Fibroblast of skin of left quadriceps (primary cell): ENCODE data around the gene MGST1.

ENCODE experiments used
- DNase-seq, 2 experiments: peaks; one replicate each; pipeline ENCODE4 v3.0.0-alpha.2; 2013; ENCODE audit warnings: low read depth in 2 of 2

The MGST1 gene, protein sequence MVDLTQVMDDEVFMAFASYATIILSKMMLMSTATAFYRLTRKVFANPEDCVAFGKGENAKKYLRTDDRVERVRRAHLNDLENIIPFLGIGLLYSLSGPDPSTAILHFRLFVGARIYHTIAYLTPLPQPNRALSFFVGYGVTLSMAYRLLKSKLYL

DNA sequence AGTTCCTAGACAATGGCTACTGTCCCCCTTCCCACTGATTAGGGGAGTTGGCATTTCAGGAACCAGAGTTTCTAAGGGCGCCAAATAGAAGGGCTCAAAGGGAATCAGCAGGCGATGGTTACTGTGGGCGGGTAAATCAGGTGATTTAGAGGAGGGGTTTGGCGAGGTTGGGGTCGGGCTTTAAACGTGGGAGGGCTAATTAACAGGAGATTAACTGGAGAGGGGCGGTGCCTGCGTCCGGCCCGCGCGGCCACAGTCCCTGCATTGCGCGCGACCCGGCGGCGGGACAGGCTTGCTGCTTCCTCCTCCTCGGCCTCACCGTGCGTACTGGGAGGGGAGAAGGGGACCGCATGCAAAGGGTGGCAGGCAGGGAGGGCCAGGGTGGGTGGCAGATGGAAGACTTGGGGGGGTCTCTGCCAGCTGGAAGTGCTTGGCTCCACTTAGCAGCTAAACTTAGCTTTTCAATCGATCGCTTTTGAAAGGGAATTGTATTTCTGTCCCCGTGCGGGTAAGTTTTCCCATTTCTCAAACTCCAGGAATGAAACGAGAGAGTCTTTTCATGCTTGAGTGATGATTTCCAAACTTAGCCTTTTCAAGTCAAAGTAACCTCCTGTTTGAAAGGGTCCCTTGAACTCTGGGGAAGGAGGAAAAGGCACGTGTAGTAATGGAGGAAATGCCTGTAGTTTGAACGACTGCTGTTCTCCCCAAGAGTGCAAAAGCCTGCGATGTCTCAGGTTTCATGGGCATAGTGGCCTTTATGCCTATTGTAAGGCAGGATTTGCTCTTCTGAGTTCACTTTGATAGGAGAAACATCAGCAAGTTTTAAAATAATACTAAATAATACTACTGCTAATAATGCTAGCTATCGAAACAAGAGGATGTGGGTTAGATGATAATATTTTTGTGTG lies at the start of gene MGST1:
Gene MGST1, plus strand, starts transcription at position 255 of the 908 bp plus-strand sequence. CDS start 6,608 bp downstream, outside the sequence.
- DNase-seq, result no peak

DNA sequence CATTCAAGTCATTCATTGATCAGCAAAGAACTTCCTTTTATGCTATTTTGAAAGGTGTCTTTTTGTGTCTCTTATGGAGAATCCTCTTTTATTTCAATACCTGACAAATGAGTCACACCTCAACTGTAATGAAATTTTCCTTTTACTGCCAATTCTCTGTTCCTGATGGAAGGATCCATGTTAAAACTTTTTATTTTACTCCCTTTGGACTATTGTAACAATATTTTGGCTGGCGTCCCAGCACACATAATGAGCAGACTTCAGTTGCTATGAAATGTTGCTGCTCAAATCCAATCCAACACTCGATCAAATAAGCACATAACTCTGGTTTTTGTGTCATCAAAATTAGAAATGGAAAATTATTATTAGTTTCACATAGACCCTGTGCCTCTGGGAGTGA lies 48.0 kb upstream of the MGST1 start:
- peak; percentile 26 to 27 for DNase-seq

DNA sequence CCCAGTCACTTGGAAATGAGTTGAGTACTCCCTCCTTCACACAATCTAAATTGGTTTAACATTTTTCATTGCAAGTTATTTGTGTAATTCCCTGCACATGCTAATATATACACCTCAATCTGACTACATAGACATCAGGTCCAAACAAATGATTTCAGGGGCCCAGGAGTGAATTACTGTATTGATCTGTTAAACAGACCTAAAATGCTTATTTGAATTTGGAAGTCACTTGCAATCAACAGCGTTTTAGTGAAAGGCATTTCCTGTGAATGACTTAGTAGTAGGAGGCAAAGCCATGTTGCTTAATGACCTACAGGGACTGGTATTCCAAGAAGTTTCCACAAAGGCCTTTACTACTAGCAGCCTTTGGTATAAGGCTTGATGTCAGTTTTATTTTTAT lies 47.3 kb upstream of the MGST1 start:
- DNase-seq, result no peak

DNA sequence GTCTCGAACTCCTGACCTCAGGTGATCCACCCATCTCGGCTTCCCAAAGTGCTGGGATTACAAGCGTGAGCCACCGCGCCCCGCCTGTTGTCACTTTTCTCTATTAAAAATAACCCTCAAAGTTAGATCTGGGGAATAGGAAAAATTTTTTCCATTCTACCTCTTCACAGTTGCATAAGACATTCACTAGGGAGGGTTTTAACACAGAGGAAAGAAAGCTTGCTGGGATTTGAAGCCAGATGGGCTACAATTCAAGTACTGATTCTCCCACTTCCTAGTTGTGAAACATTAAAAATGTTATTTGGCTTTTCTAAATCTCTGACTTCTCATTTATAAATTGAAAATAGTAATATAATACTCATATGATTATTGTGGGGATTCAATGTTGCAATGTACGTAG lies 46.7 kb upstream of the MGST1 start:
- DNase-seq, result peak in 1 of 2 experiments; percentile 32

DNA sequence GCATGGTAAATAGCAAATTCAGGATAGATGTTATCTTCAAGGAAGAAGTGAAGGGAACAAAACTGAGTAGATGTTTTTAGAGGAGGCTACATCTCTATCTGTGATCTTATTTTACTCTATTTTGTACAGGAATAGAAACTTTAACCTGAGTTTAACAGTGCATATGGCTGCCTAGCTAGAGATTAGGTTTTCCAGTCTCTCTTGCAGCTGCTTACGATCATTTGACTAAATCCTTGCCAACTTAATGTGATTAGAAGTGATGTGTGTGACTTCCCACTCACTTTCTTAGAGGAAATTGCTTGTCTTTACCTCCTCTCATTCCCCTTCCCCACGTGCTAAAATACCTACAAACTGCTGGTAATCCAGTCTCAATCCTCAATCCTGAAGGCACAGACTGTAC lies 43.5 kb upstream of the MGST1 start:
- DNase-seq, result no peak

DNA sequence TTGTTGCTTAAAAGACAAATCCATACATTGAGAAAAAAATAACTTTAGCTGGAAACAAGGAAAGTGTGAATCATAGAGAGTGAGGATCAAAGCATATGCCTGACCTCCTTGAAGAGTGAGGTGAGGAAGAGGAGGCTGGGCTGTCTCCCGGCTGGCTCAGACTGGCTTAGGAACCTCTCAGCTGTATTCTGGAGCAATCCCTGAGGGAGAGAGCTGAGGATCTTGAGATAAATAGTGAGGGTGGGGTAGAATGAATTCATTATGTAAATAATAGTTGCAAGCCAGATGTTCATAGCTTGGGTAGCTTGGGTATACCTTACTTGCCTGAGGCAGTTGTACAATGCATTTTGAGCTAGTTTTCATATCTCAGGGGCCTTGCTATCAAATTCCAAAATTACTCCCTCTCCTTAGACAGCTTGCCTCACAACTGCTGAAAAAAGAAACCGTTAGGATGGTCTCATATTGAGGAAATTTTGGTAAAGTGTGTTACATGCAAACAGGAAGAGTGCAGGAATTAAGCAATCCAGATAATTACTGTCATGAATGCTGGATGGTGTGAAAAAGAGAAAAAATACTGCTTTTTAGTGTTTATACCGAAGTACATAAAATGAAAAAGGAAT lies 39.5 kb upstream of the MGST1 start:
- no peak for DNase-seq

DNA sequence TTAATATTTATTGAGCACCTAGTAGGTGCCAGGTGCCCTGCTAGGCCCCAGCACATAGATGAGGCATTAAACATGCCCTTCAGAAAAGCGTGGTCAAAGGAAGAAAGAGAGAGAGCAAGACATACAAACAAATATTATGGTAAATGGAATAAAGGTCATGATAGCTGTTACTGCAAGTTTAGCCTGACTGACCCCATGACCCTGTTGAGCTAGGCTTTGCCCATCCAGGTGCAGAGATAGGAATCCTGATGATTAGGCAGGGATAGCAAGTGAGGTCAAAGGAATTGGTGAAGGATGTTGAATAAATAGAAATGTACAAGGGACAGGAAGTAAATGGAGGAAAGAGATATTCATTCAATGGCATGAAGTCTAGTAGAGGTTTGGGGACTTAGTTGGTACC lies 36.5 kb upstream of the MGST1 start:
- DNase-seq, result no peak

DNA sequence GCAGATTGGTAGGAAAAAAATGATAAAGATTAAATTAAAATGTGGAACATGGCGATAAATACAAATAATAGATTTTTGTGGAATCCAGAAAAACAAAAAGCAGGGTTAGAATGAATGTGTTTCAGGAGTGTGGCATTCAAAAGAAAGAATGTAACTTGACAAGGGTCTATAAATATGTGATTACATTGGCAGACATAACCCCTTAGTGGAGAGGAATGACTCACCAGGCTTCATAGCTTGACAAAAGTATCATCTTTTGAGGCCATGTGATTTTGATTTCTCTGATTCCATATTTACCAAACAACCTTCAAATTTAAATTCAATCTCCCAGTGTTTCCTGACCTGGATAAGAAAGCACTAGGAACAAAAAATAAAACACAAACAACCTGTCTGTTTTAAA lies 24.4 kb upstream of the MGST1 start:
- DNase-seq, result no peak

DNA sequence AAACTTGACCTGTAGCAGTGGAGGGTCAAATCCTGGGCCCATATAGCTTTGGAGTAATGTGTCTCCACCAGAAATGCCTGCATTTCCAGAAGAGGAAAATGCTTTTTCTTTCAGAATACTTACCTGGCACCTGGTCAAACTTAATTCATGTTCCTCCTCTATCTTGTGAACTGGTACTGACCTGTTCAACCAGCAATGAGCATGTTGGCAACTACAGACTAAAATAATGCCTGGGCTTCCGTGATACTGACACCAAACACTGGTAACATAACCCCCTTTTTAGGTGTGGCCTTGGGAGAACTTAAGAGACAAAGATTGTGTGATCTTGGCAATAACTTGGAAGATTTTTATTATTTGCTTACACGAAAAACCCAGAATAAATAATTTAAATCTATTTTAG lies 23.8 kb upstream of the MGST1 start:
- DNase-seq, result no peak

DNA sequence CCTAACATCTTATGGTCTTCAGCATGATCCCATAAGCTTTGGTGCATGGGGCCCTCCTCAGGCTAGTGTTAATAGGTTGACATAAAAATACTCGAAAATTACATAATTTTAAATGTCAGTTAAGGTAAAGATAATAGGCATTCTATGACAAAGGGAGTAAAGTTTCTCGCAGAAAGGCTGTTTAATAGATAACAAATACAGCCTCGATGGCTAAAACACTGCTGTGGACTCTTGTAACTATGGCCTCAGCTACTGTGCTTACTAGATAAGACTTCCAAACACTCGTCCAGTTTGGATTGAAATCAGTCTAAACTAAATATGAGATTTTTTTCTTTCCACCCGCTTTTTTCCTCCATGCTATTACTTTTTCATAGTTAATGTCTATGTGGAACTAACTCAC lies 23.2 kb upstream of the MGST1 start:
- no peak for DNase-seq

DNA sequence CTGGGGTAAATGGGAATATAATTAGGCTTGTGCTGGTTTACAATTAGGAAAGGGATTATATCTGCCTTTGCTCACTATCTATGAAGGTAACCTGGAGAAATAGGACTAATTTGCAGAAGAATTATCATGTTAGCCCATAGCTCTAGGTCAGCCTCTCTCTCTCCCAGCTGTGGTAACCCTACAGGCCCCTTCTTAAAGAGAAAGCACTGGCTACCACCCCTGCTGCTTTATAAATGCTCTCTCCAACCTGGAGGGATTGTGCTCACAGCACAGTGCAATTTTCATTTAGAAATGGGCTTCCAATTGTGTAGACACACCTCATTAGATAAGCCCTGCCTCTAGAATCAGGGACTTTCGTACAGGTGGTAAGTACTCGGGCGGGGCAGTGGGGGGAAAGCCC lies 22.7 kb upstream of the MGST1 start:
- DNase-seq, result no peak

DNA sequence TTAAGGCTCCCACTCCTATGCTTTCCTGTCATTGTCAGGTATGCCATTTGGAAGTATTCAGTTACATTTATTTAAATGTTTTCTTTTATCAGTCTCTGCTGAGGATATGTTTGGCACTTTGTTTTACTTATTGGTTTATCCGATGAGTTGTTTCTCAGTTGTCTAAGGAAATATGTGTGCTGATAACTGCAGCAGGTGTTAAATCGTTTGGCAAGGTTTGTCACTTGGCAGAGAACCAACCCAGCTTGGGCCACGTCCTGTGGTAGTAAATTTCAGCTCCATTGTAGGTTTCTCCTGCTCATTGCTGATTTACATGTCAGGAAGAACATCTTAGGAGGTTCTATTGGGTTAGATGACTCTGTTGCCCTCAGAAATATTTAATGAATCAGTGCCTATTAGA lies 22.0 kb upstream of the MGST1 start:
- DNase-seq, result no peak

DNA sequence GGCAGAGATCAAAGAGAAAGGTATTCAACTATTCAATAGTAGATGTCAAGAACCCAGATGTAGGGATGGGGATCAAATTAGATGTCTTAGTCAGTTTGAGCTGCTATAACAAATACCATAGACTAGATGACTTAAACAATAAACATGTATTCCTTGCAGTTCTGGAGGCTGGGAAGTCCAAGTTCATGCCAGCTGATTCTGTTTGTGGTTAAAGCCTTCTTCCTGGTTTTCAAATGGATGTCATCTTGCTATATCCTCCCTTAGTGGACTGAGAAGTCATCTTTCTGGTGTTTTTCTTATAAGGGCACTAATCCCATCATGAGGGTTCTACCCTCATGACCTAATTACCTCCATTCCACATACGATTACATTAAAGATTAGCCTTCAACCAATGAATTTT lies 19.5 kb upstream of the MGST1 start:
- DNase-seq, result no peak

DNA sequence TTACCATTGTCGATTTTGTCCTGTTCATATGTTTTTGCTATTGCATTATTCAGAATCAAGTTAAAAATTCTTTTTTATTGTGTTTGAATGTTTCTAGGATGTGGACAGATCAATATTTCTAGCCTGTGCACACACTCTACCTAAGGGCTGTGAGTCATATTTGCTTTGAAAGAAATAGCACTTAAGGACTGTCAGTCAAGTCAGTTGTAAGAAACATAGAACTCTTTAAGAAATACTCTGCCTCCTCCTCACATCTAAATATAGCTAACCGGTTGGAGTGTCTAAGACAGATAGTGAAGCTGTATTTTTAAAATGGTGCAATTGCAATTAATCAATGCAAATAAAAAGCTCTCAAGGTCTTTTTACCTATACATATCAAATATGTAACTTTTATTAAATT lies 17.9 kb upstream of the MGST1 start:
- DNase-seq, result no peak

DNA sequence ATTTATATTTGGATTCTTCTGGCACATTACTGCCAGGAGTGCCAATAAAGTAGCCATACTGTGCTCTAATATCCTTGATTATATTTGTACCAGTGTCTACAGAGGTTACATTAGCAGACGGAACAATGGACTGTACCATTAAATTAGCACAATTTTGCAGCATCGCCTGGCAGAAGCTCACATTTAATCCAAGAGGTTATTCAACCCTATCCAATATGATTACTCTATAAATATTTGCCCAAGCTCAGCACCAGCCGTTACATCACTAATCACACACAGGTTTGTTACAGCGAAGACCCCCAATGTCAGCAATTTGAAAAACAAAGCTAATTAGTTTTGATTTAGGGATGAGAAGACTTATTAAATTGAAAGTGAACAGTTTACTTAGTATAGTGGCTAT lies 16.9 kb upstream of the MGST1 start:
- no peak for DNase-seq

DNA sequence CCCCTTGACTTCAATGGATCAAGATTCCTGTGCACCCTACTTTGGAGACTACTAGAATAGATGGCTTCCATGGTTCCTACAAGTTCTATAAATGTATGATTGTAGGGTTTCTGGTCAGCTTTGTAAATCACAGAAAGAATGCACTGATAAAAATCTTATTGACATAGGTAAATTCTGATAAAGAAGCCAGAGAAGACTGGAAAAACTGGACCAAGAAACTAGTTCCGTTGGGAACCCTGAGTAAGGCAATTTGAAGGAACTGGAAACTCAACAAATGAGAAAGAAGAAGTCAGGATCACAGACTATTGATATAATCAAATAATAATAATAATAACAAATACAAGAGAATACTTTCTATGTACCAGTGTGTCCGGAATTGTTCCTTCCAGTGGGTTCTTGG lies 15.4 kb upstream of the MGST1 start:
- DNase-seq, result no peak

DNA sequence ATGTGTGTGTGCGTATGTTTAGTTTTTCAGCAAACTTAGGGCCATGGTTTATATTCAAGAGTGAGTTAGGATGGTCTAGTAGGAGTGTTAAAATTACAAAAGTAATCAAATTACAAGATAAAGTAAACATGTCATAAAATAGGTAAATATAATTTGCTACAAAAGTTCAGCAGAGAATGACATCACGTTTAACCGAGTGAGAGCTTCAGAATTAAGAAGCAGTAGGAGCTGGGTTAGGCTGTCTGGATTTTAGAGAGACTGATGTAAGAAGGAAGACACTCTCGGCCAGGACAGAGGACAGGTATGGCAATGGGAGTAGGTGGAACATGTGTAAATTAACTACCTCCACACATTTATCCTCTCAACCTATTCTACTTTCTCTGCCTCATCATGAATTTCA lies 11.6 kb upstream of the MGST1 start:
- DNase-seq, result no peak

DNA sequence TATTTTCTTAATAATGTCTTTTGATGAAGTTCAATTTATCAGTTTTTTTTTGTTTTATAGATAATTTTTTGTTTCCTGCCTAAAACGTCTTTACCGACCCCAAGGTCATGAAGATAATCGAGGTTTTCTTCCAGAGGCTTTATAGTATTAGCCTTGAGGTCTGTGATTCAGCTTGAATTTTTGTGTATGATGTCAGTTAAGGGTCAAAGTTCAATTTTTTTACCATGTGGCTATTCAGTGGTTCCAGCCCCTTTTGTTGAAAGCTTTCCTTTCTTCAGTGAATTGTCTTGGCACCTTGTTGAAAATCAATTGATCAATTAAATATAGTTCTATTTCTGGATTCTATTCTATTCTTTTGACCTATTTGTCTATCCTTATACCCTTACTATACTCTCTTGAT lies 3.2 kb upstream of the MGST1 start:
- no peak for DNase-seq

DNA sequence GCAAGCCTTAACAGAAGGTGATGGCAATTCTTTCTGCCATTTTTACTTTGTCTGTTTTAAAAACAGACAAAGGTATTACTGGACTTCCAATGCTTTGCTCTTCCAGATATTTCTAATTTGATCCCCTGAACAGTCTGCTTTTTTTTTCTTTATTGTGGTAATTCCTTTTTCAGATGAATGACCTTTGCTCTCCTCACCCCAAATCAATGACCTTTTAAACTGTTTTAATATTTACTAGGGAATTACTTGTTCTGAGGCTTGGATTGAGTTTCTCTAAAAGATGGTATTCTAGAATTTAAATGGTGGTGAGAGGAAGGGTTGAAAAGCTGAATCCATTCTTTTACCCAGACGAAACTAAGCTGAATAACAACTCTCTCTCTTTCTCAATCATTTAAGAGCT lies 2.3 kb upstream of the MGST1 start:
- DNase-seq, result no peak

DNA sequence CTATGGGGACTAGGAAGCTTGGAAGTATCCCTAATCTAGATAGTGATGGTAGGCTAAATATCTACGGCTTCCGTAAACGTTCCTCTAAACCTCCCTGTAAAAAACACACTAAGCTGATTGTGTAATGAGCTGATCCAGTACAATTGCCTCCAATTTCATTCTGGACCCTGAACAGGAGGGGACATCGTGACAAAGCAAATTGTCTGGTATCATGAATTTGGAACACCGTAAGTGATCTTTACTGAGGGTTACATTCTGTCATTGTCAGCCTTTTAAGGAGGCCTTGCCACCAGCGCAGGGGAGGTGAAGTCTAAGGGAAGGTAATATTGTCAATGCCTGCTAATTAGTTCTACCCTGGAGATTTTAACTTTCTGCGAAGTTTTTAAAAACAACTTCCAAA lies 487 bp upstream of the MGST1 start:
- DNase-seq, result no peak

DNA sequence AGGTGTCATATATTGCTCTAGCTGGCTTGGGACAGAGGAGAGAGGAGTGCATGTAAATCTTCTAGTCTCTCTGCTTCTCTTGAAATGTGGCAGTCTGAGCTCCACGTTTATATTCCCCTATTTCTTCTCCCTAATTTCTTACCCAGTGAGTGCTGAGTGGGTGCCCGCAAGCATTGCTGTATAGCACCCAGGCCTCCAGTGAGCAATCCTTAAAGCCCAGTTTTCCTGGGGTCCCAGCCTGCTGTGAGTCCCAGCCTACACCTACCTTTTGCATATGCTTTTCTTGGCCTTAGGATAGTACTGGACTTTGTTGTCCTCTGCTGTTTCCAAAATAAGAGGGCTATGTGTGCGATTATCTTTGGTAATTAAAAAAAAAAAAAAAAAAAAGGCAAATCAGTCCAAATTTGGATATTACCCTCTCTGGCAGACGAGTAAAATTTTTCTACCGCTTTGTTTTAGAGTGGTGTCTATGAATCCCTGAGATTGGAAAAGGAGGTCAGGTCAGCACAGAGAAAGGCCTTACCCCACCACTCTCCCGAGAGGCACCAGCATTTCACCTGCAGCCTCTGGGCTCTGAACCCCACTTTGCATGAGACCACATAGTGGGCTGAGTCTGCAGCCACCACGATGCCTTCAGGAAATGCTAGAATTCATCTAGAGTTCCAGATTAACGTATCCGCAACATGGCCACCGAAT lies 1.1 kb downstream of the MGST1 start:
- DNase-seq, result no peak

DNA sequence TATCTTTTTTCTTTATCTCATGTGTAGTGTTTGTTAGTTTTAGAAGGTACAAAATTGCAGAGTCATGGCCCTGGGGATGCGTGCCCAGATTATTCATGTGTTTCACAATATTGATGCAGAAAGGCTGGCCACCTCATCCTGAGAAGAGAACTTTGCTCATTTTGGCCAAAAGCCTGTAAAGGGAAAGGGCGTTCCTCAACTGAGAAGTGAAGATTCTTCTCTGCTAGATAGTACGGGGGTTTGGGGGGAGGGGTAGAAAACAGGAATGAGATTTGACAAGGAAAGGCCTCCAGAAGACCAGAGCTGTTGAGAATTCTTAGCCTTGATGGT lies 1.7 kb downstream of the MGST1 start:
- DNase-seq, result peak; percentile 76 to 80

DNA sequence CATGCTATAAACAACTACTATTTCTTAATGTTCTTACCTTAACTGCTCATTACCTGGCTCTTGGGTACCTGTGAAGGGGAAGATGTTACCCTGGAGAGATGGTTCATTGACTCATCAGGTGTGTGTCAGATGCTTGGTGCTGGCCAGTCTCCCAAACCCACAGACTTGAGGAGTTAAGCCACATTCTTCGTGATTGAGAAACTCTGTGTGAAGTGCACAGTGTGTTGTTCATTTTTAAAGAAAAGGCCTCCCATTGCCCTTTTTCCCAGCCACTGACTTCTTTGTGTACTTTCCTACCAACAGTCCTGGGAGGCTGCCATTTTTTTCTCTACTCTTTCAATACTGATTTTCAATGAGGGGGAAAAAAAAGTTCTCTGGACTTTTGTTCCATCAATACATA lies 3.2 kb downstream of the MGST1 start:
- peak; percentile 82 to 84 for DNase-seq
